ENCODE results near the gene TRERF1.

Gene TRERF1

DNA sequence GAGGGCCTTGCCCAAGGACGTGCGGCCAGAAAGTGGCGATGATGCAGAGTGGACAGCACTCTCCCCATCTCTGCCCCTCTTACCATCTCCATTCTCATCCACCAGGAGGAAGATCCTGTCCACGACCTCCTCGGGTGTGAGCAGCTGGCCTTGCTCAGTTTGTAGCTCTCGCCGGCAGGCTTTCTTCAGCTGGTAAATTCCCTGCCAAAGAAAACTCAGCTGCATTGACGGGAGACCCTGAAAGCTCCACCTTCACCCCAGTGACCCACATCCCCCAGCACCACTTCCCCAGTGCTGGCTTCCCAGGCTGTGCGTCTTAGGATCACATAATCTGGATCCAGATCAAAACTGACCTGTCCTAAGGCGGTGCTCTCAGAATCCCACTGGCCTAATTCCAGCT is 266.1 kb downstream of the TRERF1 start:
- DNase-seq (ENCODE audit: low spot score) = no peak
- in situ Hi-C loops (cut with MboI; ENCODE audit: low sequenced_read_pairs, unreplicated experiment) = no loop called here
- TF ChIP-seq, protein P1, sequence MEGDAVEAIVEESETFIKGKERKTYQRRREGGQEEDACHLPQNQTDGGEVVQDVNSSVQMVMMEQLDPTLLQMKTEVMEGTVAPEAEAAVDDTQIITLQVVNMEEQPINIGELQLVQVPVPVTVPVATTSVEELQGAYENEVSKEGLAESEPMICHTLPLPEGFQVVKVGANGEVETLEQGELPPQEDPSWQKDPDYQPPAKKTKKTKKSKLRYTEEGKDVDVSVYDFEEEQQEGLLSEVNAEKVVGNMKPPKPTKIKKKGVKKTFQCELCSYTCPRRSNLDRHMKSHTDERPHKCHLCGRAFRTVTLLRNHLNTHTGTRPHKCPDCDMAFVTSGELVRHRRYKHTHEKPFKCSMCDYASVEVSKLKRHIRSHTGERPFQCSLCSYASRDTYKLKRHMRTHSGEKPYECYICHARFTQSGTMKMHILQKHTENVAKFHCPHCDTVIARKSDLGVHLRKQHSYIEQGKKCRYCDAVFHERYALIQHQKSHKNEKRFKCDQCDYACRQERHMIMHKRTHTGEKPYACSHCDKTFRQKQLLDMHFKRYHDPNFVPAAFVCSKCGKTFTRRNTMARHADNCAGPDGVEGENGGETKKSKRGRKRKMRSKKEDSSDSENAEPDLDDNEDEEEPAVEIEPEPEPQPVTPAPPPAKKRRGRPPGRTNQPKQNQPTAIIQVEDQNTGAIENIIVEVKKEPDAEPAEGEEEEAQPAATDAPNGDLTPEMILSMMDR (IDR thresholded peaks at IDR 0.05; ENCODE audit: borderline replicate concordance, control extremely low read depth, extremely low read depth, insufficient read depth, missing control alignments) = no peak

DNA sequence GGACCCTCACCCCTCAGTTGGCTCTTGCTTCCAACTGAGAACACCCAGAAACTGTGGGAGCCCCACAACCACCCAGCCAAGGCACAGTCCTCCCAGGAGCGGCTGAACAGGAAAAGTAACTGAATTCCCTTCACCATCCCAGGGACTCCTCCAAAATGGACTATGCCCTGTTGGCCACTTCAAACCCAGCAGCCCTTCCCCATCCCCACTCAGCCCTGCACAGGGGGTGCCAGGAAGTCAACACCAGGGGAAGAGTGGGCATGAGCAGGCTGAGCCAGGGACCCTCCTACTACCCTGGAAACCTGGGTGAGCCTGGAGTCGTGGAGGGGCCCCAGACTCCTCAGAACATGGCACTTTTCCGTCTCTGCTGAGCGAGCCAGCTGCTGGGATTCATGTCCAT is 267.3 kb downstream of the TRERF1 start:
- TF ChIP-seq, protein P1 (IDR thresholded peaks at IDR 0.05; ENCODE audit: borderline replicate concordance, control extremely low read depth, extremely low read depth, insufficient read depth, missing control alignments) = no peak
- in situ Hi-C loops (cut with MboI; ENCODE audit: low sequenced_read_pairs, unreplicated experiment) = no loop called here
- DNase-seq (ENCODE audit: low spot score) = no peak

DNA sequence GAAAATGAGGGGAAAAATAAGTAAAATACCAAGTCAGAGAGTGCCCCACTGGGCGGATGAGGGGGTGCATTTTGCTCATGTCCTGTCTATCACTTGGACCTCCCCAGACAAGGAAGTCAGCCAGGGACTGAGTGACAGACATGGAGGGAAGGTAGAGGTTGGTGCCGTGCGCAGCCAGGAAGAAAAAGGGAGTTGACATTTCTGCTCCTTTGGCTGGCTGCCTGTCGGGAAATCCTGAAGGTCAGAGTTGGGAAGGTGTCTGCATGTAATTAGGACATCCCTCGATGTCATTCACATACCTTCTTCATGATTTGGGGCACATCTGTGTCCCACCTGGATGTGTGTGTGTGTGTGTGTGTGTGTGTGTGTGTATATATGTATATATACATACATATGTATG is 269.6 kb downstream of the TRERF1 start:
- TF ChIP-seq, protein P1 (IDR thresholded peaks at IDR 0.05; ENCODE audit: borderline replicate concordance, control extremely low read depth, extremely low read depth, insufficient read depth, missing control alignments) = no peak
- DNase-seq (ENCODE audit: low spot score) = no peak
- in situ Hi-C loops (cut with MboI; ENCODE audit: low sequenced_read_pairs, unreplicated experiment) = no loop called here

DNA sequence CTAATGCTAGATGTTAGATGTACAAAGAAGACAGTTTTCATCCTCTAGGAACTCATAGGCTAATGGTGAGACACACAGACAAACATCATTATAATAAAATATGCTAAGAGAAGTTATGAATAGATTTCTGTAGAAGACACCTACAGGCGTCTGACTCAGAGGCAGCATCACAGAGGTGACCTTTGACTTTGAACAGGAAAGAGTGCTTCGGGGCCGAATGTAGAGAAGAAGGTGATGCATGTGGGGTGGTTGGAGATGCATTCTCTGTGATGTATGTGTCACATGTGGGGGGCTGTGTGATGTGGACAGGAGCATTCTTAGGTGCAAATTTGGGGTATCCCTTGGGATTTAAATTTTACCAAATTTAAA is 271.8 kb downstream of the TRERF1 start:
- DNase-seq (ENCODE audit: low spot score) = no peak
- TF ChIP-seq, protein P1 (IDR thresholded peaks at IDR 0.05; ENCODE audit: borderline replicate concordance, control extremely low read depth, extremely low read depth, insufficient read depth, missing control alignments) = no peak
- in situ Hi-C loops (cut with MboI; ENCODE audit: low sequenced_read_pairs, unreplicated experiment) = no loop called here

DNA sequence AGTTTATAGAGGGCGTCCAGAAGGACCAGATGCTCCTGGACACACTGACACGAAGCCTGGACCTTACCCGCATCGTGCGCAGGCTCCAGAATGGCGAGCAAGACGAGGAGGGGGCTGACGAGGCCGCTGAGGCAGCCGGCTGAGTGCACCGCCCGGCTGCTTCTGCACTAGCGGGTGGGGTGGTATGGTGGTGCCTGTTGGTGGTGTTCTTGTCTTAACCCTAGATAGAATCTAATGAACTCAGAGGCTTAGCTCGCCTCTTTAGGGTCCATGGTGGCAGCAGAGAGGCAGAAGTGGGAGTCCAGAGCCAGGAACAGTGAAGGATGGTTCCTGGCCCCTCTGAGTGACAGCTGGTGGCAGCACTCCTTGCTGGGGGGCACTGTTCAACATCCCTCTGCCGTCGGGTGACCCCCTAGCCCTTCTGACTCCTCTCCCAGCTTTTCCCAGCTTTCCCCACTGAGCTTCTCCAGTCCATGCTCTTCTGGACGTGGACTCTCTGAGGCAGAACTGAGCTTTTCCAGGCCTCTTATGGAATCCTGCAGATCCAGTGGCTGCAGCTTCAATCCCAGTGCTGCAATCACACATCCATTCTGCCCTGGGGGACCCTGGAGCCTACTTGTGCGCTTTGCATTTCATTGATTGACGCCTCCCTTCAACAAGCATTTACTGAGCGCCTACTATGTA is 272.3 kb downstream of the TRERF1 start:
- DNase-seq (ENCODE audit: low spot score) = no peak
- in situ Hi-C loops (cut with MboI; ENCODE audit: low sequenced_read_pairs, unreplicated experiment) = no loop called here
- TF ChIP-seq, protein P1 (IDR thresholded peaks at IDR 0.05; ENCODE audit: borderline replicate concordance, control extremely low read depth, extremely low read depth, insufficient read depth, missing control alignments) = no peak

DNA sequence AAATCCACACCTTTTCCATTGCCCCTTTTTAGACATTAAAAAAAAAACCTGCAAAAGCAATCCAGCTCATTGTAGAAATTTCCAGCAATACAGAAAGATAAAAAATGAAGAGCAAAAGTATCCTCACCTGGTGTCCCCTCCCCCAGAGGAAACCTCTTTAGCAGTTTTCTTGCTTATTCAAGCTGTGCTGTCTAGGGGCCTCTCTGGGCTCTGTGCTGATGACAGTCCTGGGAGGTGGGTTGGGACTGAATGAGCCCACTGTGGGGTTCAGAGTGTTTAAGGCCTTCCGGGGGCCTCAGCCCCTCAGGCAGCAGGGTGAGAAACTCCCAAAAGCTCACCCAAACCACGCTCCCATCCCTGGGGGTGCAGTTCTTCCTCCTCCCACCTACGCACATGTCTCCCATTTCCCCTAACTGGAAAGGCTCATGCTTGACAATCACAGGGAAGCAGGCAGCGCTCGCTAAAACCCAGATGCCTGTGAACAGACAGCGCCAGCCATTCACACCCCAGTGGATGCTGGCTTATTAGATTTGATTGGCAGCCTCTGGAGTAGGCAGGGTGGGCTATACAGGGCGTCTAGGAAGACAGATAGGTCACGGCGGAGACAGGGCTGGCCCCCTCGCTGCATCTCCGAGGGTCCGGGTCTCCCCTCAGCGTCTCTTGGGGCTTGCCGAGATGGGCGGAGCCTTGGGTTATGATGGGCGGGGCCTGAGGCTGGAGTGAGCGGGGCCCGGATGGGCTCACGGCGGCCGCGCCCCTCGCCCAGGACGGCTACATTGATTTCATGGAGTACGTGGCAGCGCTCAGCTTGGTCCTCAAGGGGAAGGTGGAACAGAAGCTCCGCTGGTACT is 274.0 kb downstream of the TRERF1 start:
- DNase-seq (ENCODE audit: low spot score) = no peak
- in situ Hi-C loops (cut with MboI; ENCODE audit: low sequenced_read_pairs, unreplicated experiment) = no loop called here
- TF ChIP-seq, protein P1 (IDR thresholded peaks at IDR 0.05; ENCODE audit: borderline replicate concordance, control extremely low read depth, extremely low read depth, insufficient read depth, missing control alignments) = no peak

Data from GM13976 (cell line).